DOHH2 (cell line): ENCODE measurements around the gene SPNS1.
A peak's percentile ranks its signal among the peaks of the same experiment; 100 is the strongest.
"Not testable (repeated sequence)": the region's sequence is repeated elsewhere in the genome, so short reads cannot be mapped to it uniquely, and the experiment has no call there.

Experiments
- H3F3A ChIP-seq: fragments of 200-600 bp; sonication (generic), shearing (Covaris generic); 2 replicates; pipeline ENCODE4 v1.6.0; 2016; ENCODE audit warnings: antibody characterized with exemption, mild to moderate bottlenecking; ENCODE audit not compliant: control insufficient read depth, insufficient read depth
- H3K27ac ChIP-seq: fragments of 200-600 bp; sonication (generic); 2 replicates; pipeline ENCODE4 v1.5.1; 2014; ENCODE audit warnings: low read depth, mild to moderate bottlenecking, low read length, moderate library complexity
- H3K27me3 ChIP-seq: fragments of 200-600 bp; sonication (generic); 2 replicates; pipeline ENCODE4 v1.6.1; 2014; ENCODE audit warnings: mild to moderate bottlenecking, low read length, mixed read lengths; ENCODE audit not compliant: control insufficient read depth
- H3K36me3 ChIP-seq: fragments of 200-600 bp; sonication (generic); 2 replicates; pipeline ENCODE4 v1.6.1; 2014; ENCODE audit warnings: mild to moderate bottlenecking, low read length, moderate library complexity, mixed read lengths; ENCODE audit not compliant: control insufficient read depth
- H3K4me1 ChIP-seq: fragments of 200-600 bp; sonication (generic); 2 replicates; pipeline ENCODE4 v1.6.1; 2014; ENCODE audit warnings: mild to moderate bottlenecking, low read length, mixed read lengths; ENCODE audit not compliant: control insufficient read depth
- H3K4me2 ChIP-seq: fragments of 200-600 bp; sonication (generic); 2 replicates; pipeline ENCODE4 v1.6.0; 2014; ENCODE audit warnings: mild to moderate bottlenecking, low read length, moderate library complexity
- H3K4me3 ChIP-seq: fragments of 200-600 bp; sonication (generic); 2 replicates; pipeline ENCODE4 v1.5.1; 2014; ENCODE audit warnings: mild to moderate bottlenecking, low read length, mixed read lengths
- H3K79me2 ChIP-seq: fragments of 200-600 bp; sonication (generic); 2 replicates; pipeline ENCODE4 v1.6.1; 2014; ENCODE audit warnings: mild to moderate bottlenecking, low read length, mixed read lengths; ENCODE audit not compliant: control insufficient read depth
- H3K9me2 ChIP-seq: fragments of 200-600 bp; sonication (generic); replicated peaks from 2 replicates; pipeline ENCODE4 v1.6.1; 2014; ENCODE audit warnings: mild to moderate bottlenecking, low read length, mixed read lengths; ENCODE audit not compliant: control insufficient read depth
- H3K9me3 ChIP-seq: fragments of 200-600 bp; sonication (generic); 2 replicates; pipeline ENCODE4 v1.6.1; 2014; ENCODE audit warnings: antibody characterized with exemption, low read length, mixed read lengths; ENCODE audit not compliant: control insufficient read depth, insufficient read depth
- H4K20me1 ChIP-seq: fragments of 200-600 bp; sonication (generic); 2 replicates; pipeline ENCODE4 v1.6.0; 2014; ENCODE audit warnings: low read depth, mild to moderate bottlenecking, antibody characterized with exemption, low read length, moderate library complexity; ENCODE audit not compliant: control insufficient read depth, insufficient read depth
- CTCF ChIP-seq: fragments of 200-600 bp; sonication (generic); IDR thresholded peaks from one replicate; pipeline ENCODE4 v1.5.1; 2014; ENCODE audit warnings: antibody characterized with exemption, mild to moderate bottlenecking, low read depth, low read length; ENCODE audit not compliant: poor library complexity, severe bottlenecking
- EZH2phosphoT487 ChIP-seq: fragments of 200-600 bp; sonication (generic); IDR thresholded peaks from 2 replicates; pipeline ENCODE4 v1.6.1; 2017; ENCODE audit warnings: borderline replicate concordance, mild to moderate bottlenecking, antibody characterized with exemption, low read length, moderate library complexity, mixed read lengths

Gene SPNS1

GRCh38 chr16:28974437-28975157 lies at the start of gene SPNS1:
SPNS1 (plus strand) TSS chr16:28974778; CDS start chr16:28975152, 374 bp downstream.
- Histone ChIP-seq H3K4me1 (peaks cover 13% of the 10 kb centered on the region), H3K27ac (peak within 1 kb of the TSS; percentile 29), H4K20me1 (no peaks in the 10 kb centered on the region), H3K27me3 (no peaks in the 10 kb centered on the region), H3K4me2 (peak within 1 kb of the TSS; percentile 88), H3K36me3 (no peaks in the 10 kb centered on the region; the same call in 1 of the 2 replicates), H3K4me3 (peak within 1 kb of the TSS; percentile 99), H3K9me3 (no peaks in the 10 kb centered on the region), H3F3A (0 out of 2 replicates have a peak, but pooled peaks cover 7% of the 10 kb centered on the region), H3K79me2 (peaks cover 14% of the 10 kb centered on the region), H3K9me2 (no peaks in the 10 kb centered on the region)
- TF ChIP-seq CTCF: no peak
- no peak for TF ChIP-seq EZH2phosphoT487

DNA sequence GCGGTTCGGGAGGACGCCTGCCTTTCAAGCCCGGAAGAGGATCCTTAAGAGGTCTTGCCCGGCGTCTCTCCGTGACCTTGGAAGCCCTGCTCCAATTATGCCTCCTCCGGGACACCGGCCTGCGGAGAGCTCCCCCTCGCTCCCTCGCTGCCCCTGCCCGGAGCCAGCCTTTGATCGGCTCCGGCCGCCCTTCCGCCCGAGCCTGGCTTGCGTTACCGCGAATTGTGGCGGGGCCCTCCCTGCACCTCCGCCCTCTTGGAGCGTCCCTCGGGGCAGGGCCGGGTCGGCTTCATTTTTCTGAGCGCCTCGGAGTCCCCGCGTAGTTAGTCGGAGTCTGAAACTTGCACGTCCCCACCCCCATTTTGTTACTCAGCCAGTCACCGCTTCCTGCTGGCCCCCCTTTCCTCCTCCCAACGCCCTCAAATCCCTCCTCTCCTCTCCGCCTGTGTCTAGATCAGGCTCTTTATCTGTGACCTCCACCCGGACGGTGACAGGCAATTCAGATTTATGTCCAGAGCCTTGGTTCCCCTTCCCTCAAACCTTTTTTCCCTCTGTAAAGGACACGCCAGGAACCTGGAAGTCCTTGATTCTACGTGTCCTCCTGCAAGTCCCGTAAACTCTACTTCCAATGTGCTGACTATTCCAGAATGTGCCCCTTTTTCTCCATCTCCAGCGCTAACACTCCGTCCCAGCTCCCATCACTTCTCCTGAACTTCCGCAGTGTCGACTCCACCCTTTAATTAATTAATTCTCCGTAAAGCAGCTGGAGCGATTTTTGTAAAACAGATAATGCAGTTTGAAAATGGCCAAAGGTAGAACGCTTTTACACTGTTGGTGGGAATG lies 49.0 kb upstream of the SPNS1 start:
- peak overlapping the region; percentile 99 for H3K27ac ChIP-seq
- peak overlapping the region; percentile 94 for H3K4me3 ChIP-seq
- H3K9me3 ChIP-seq: no peaks in the 10 kb centered on the region
- no peak for TF ChIP-seq EZH2phosphoT487
- no peak for TF ChIP-seq CTCF
- peaks cover 41% of the 10 kb centered on the region for H3F3A ChIP-seq
- no peaks in the 10 kb centered on the region for H3K9me2 ChIP-seq
- peaks cover 59% of the 10 kb centered on the region for H3K4me1 ChIP-seq
- H4K20me1 ChIP-seq: no peaks in the 10 kb centered on the region
- peak overlapping the region; percentile 98 for H3K4me2 ChIP-seq
- no peaks in the 10 kb centered on the region for H3K27me3 ChIP-seq
- peaks cover 28% of the 10 kb centered on the region for H3K79me2 ChIP-seq
- peaks cover 42% of the 10 kb centered on the region for H3K36me3 ChIP-seq

DNA sequence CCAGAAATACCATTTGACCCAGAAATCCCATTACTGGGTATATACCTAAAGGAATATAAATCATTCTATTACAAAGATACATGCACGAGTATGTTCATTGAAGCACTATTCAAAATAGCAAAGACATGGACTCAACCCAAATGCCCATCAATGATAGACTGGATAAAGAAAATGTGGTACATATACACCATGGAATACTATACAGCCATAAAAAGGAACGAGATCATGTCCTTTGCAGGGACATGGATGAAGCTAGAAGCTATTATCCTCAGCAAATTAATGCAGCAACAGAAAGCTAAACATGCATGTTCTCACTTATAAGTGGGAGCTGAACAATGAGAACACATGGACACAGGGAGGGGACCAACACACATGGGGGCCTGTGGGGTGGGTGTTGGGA lies 48.3 kb upstream of the SPNS1 start:
- peaks cover 39% of the 10 kb centered on the region for H3K36me3 ChIP-seq
- H3K79me2 ChIP-seq: peaks cover 21% of the 10 kb centered on the region
- not testable (repeated sequence) for H3K9me3 ChIP-seq, H3K9me2 ChIP-seq, H4K20me1 ChIP-seq, H3K27me3 ChIP-seq
- H3K4me1 ChIP-seq: peaks cover 66% of the 10 kb centered on the region
- peak overlapping the region; percentile 98 for H3K4me2 ChIP-seq
- H3K4me3 ChIP-seq: peak overlapping the region; percentile 94
- peak overlapping the region; percentile 99 for H3K27ac ChIP-seq
- H3F3A ChIP-seq: peaks cover 48% of the 10 kb centered on the region

GRCh38 chr16:28927815-28928214 lies 46.8 kb upstream of the SPNS1 start:
- H3K4me2 ChIP-seq: no peak overlapping the region
- peaks cover 34% of the 10 kb centered on the region for H3K36me3 ChIP-seq
- TF ChIP-seq CTCF (no peak), EZH2phosphoT487 (no peak)
- H3K4me1 ChIP-seq: peaks cover 62% of the 10 kb centered on the region
- H3F3A ChIP-seq: peaks cover 47% of the 10 kb centered on the region
- 0 out of 2 replicates have a peak overlapping the region, but pooled peaks have one; percentile 0 for H3K27ac ChIP-seq
- H3K27me3 ChIP-seq: no peaks in the 10 kb centered on the region
- H3K9me2 ChIP-seq: no peaks in the 10 kb centered on the region
- H3K9me3 ChIP-seq: no peaks in the 10 kb centered on the region
- no peaks in the 10 kb centered on the region for H4K20me1 ChIP-seq
- H3K4me3 ChIP-seq: no peak overlapping the region
- H3K79me2 ChIP-seq: peaks cover 18% of the 10 kb centered on the region
